HG03565 (cell line): ENCODE measurements around the gene CCDC70.

Source experiments
- ATAC-seq: cut with Tn5 transposase; IDR thresholded peaks from one replicate; pipeline ENCODE4 v1.9.1; 2021; ENCODE audit warnings: mild to moderate bottlenecking, moderate library complexity; ENCODE audit not compliant: unreplicated experiment

Gene CCDC70

GRCh38 chr13:51856027-51856736 lies 5.6 kb upstream of the CCDC70 start:
- no peak for ATAC-seq

DNA sequence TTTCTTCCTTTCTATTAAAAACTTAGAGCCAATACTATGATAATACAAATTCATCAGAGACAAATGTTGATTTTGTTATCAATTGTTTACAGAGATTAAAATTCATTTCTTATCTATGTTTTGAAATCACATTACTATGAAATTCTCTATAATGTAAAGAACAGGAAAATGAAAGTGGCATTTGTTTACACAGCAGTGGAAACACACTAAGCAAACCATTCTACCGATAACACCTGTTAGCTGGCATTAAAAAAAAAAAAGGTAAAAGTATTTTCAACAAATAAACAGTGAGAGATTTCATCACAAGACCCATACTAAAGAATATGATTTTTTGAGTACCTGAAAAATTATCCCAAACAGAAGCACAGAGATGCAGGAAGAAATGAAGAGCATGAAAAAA lies 4.8 kb upstream of the CCDC70 start:
- no peak for ATAC-seq

DNA sequence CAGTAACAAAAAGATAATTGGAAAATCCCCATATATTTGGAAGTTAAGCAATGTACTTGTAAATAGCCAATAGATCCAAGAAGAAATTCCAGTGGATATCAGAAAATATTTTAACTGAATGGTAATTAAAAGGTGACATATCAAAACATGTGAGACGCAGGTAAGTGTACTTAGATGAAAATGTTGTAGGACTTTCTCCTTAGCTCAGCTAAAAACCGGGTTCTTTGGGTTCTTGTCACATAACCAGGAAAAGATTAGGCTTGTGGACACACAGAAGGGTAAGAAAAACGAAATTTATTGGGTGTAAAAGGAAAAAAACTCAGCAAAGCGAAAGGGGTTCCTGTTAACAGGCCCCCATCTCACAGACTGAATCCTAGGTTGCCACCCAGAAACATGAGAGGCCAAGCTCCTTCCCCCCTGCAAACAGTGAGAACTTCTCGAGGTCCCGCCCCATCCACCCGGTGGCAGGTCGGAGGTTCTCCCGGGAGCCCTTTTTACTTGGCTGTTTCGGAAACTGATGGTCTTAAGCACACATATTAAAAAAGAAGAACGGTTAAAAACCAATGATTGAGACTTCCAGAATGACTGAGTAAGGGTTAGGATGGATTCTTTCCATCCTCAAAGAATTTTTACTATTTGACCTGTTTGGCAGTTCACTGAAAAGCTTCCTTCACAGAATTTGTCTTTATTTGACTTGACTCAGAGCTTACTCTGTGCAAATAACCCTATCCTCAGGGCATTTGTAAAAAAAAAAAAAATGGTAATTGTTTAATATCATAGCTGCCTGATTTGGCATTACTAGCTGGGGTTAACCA lies 3.1 kb upstream of the CCDC70 start:
- ATAC-seq: no peak

DNA sequence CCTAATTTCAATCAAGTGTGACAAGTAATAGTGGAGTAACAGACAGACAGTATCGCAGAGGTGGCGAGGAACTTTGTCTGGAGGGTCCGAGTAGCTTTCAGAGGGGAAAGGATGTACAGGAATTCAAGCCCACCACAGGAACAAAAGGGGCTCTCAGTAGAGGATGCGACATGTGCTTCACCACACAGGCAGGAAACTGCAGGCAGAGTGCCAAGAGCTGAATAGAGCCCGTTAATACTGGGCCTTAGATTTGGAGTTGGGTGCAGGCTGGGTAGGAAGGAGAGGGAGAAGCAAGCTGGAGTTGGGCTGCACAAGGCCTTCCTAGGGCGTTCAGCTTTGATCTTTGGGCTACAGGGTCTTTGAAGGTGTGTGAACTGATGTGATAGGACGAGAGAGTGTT lies 1.2 kb downstream of the CCDC70 start:
- ATAC-seq: no peak

GRCh38 chr13:51865838-51866237 lies 4.1 kb downstream of the CCDC70 start:
- ATAC-seq: no peak

DNA sequence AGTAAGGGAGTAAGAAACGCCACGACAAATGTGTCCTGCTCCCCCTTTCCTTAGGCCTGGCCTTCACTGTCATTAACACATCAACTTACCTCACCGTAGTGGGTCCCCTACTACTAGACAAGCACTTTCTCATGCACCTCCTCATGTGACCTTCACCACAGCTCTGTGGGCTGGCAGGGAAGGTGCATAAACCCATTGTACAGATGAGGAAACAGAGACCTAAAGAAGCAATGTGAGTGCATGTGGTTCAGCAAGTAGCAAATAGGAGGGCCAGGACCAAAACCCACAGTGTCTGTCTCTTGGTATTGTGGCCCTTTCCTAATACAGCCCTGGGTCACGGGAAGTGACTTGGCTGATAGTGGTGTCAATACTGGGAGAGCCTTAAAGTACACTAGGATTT lies 5.3 kb downstream of the CCDC70 start:
- ATAC-seq: no peak

- ATAC-seq: no peak
Measured at GRCh38 chr13:51869916-51870315, 8.1 kb downstream of the CCDC70 start.

DNA sequence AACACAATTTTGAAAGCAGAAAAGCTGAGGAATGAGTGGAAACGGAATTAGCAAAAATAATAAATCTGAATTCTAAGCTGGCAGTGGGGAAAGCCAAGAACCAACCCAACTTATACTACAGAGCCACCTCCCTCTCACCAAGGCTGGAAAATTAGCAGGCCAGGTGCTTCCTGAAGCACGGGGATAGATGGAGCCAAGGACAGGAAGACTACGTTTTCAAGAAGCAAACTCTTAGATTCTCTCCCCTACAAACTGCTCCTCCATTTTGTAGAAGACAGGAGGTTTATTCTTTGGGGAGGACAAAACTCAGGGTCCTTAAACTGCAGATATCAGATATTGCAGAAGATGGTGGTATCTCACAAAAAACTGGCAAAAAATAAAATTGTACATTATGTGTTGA lies 8.8 kb downstream of the CCDC70 start:
- no peak for ATAC-seq

GRCh38 chr13:51873117-51873798 lies 11.5 kb downstream of the CCDC70 start:
- ATAC-seq: no peak

DNA sequence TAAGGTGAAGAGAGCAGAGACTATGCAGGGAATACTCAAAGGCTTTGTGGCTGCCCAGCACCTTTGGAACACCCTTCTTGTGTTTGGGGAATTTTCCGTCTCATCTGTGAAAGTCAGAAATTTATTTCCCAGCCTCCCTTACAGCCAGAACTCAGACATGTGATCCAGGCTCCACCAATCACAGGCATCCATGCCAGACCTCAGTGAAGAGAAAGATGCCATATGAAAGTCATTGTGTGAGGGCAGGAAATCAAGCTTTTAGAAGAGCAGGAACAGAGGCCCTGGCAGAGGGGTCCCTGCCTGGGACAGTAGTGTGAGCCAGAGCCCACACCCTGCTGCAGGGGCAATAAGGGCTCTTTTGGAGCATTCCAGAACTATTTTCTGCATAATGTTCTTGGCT lies 12.1 kb downstream of the CCDC70 start:
- no peak for ATAC-seq

DNA sequence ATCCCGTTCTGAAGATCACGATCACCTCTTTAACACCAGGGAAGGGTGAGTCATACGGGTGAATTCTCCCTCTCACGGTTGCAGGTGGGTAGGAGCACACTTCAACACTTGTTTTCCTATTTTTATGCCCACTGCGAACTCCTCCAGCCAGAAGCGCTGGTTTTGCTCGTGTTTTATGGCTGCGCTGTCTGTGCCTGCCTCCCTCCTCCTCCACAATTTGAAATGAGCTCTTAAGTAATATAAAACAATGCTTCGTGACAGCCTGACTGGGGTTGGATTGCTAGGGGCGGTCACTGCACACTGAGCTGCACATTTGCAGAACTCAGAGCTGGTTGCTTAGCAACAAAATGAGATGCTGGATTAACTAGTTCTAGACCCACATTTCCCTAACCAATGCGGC lies 12.9 kb downstream of the CCDC70 start:
- no peak for ATAC-seq

DNA sequence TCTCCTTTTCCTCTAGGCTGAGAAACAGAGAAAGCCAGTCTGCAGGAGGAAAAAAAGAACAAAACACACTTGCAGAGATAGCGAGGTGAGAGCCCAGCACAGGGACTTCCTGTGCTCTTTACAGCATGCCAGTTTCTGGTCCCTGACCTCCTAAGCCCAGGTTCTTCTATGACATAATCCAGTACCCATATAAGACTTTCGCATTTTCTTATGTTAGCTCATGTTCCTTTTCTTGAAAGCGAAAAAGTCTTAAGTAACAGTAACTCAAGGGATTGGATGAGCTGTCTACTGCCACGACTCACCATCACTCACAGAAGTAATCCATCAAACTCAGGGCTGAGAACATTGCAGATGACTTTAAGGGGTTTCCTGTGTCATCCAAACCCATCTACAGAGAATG lies 17.4 kb downstream of the CCDC70 start:
- ATAC-seq: no peak

- ATAC-seq: no peak
Measured at GRCh38 chr13:51881296-51881695, 19.5 kb downstream of the CCDC70 start.

GRCh38 chr13:51882570-51883225 lies 20.9 kb downstream of the CCDC70 start:
- no peak for ATAC-seq

DNA sequence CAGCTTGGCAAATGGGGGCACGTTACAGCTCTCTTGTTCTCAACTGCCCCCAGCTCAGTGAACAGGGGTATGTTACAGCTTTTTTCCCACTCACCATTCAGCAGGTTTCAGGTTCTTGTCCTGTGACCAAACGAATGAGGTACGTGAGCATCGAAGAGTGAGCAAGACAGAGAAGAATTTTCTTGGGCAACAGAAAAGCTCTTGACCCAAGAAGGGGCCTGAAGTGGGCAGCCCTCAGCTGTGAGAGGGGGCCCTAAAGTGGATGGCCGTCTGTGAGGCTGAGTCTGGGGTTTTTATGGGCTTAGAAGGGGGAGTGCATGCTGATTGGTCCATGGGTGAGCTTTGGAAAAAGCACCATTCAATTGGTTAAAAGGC lies 21.4 kb downstream of the CCDC70 start:
- no peak for ATAC-seq

- ATAC-seq: no peak
Measured at GRCh38 chr13:51885651-51886050, 23.9 kb downstream of the CCDC70 start.

DNA sequence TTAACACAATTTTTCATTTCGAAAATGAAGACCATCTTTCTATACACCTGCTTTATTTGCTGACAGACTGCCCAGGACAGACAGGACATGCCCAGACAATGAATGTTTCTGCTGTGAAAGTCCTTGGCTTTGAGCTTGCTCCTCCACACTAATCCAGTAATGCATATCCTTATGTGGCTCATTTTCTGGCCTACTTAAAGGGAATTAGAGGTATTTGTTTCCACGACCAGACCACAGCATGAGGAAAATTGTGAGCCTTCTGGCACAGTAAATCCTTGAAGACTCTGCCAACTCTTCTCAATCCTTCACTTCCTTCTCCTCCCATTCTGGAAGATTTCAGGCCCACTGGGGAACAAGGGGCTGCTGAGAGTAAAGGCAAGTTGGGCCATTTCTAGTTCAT lies 25.7 kb downstream of the CCDC70 start:
- no peak for ATAC-seq

DNA sequence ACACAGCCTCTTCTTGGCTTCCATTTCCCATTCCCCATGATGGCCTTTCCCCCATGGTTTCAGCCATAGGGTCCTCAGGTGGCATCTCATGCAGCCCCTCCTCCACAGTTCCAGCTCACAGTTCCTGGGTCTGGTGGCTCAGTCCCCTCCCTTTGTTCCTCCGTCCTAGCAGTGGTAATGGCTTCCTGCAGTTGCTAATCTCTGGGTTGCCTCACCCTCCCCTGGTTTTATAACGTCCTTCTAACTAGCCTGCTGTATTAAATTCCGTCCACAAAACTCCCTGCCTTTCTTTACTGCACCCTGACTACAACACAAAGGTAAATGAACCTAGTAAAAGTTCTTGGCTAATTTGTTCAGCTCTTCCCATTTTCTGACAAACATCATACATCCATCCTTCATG lies 30.9 kb downstream of the CCDC70 start:
- ATAC-seq: no peak

GRCh38 chr13:51894239-51894638 lies 32.5 kb downstream of the CCDC70 start:
- no peak for ATAC-seq

GRCh38 chr13:51895906-51896888 lies 34.4 kb downstream of the CCDC70 start:
- peak; percentile 68 for ATAC-seq
